ENCODE data around the gene ADGRD1.
"Not testable (repeated sequence)": the region's sequence is repeated elsewhere in the genome, so short reads cannot be mapped to it uniquely, and the experiment has no call there.

Gene ADGRD1

DNA sequence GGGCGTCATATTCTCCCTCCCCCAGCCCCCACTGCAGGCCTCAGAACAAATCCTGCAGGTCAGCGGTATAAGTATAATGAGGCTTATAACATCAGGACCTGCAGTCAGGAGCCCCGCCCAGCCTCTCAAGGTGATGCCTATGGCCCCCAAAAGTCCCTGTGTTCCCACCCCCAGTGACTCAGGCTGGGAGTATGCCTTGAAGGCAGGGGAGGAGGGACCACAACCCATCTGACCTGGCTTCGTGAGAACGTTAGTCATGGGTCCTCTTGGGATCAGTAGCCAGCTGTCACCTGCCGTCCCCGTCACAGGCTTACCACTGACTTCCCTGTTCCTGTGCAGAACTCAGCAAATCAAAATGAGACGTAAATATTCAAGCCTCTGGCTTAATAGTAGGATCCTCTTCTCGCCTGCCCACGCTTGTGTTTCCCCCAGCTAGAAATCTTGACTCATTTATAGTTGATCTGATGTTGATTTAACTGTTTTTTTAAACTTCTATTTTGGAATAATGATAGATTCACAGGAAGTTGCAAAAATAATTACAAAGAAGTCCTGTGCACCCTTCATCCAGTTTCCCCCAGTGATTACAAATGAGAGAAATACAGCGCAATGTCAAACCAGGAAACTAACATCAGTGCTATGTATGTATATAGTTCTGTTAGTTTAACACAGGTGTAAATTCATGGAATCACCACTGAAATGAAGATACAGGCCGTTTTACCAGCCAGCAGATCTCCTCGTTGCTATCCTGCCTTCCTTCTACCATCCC is 107.5 kb downstream of the ADGRD1 start:
- peak; percentile 43 for DNase-seq

DNA sequence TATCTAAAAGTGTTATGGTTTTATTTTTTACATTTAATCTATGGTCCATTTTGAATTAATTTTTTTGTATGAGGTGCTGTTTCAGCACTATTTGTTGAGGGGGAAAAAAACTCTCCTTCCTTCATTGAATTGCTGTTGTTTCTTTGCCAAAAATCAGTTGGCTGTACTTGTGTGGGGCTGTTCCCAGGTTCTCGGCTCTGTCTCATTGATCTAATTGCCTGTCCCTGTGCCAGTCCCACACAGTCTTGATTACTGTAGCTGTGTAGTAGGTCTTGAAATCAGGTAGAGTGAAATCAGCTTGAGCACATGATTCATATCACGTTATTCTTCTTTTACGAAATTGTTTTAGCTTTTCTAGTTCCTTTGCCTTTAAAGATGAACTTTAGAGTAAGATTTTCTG is 109.7 kb downstream of the ADGRD1 start:
- no peak for DNase-seq

DNA sequence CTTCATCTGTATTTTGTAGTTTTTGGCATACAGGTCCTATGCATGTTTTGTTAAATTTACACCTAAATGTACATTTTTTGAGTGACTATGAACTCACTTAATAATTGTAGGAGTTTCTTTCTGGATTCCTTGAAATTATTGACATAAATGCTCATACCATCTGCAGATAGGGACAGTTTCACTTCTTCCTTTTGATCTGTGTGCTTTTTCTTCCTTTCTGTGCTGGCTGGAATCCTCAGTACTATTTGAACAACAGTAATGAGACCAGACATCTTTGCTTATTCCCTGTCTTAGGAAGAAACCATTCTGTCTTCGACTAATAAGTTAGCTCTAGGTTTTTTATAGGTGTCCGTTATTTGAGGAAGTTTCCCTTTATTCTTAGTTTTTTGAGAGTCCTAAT is 110.3 kb downstream of the ADGRD1 start:
- peak; percentile 27 for DNase-seq

DNA sequence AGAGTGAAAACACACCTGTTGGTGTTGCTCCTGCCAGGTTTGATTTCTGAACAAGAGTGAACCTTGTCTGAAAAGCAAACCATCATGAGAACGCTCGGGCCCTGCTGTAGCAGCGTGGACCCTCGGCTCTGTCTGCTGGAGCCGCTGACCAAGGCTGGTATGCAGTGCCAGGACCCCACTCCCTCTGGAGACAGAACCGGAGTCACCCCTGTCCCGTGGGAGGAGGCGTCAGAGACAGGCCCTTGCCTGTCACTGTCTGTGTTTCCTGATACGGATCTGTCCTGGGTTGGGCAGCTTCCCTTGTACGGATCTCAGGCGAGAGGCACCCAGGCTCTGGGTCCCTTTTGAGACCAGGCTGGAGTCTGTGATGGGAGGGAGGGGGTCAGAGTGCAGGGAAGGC is 111.6 kb downstream of the ADGRD1 start:
- DNase-seq, result no peak

DNA sequence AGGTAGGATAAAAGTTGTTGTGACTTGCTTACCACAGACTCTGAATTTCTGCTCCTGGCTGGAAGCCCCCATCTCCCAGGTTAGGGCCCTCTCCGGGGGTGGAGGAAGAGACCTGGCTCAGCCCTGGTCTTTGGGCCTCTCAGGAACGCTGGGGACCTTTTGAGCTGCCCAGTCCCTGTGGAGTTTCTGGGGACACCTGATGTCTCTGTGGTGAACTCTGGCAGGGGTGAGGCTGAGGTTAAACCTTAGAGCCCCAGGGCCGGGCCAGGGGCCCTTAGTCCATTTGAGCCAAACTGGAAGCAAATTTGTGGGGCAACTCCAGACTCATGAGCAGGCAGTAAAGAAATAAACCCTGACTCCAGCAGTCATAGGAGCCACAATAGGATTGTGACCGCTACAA is 112.1 kb downstream of the ADGRD1 start:
- DNase-seq, result no peak

DNA sequence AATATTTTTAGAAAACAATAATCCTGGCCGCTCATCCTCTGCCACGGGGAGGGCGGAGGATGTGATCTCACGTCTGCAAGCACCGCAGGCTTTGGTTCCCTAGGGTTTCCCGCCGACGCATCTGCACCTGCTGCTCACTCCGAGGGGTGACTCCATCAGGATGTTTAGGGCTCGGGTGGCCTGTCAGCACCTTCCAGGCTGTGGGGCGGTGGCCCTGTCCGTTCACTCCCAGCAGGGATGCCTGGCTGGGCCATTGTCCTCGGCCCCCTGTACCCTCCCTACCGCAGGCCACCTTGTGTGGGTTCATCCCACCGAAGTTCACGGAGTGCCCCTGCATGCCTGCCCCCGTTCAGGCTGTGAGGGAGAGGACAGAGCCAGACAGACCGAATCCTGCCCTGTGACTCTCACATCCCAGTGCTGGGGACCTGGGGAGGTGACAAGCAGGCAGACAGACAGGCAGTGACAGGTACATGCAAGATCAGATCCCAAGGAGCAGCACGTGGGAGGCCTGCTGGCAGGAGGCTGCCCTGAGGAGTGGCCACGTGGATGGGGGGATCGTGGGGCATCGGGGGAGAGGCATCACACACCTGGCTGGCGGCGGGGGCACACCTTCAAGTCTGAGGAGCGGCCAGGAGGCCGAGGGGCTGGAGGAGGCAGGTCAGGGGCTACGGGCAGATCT is 112.6 kb downstream of the ADGRD1 start:
- no peak for DNase-seq

DNA sequence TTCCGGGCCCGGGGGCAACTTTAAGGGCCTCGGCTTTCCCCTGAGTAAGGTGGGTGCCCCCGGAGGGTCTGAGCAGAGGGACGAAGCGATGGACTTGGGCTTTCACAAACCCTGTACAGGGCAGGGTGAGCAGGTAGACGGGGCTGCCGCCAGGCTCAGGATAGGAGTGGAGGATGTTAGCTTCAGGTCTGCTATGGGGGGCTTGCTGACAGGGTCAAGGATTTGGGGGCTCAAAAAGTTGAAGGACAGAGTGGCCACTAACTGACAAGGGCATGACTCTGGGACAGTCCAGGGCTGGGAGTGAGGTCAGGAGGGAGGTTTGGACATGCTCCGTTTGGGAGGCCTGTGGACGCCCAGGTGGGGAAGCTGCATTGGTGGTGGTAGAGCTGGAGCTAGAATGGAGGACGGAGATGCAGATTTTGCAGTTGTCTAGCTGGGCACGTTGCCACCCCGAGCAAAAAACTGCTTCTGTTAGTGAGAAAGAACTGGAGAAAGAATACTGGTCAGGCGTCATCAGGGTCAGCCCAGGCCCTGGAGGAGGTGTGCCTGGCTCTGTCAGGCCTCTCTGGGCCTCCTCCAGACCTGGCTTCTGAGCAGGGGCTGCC is 113.3 kb downstream of the ADGRD1 start:
- no peak for DNase-seq

DNA sequence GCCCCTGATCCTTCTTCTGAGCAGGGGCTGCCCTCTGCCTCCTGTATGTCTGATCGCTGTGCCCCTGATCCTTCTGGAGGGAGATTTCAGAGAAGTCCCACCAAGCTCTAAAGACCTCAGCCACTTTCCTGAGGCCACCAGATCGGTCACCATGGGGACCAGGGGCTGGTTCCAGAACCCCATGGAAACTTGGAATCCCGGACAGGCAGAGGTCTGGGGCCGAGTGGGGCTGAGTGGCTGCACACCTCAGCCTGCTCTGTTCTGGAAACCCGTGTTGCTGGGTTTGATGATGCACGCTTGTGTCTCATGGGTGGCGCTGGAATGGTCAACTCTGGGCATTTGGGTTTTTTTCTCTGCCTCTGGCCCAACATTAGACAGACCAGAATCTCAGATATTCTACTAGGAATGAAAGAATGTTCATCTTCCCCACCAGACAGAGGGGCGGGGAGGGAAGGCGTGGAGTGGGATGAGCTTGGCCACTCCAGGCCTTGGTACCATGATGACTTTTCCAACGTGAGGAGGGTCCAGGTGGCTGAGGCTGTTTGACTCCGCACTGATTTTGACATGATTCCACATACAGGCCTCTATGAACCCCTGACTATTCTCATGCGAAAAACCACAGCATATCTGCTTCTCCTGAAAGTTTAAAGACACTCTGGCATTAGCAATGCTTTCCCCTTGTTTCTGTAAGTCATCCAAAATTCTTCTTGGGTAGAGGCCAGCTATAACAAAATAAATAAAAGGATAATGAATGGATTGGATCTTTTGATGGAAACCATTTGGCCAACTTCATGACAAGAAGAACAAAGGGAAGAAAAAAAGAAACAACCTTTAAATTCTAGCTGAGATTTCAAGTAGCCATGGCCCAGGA is 114.5 kb downstream of the ADGRD1 start:
- no peak for DNase-seq

DNA sequence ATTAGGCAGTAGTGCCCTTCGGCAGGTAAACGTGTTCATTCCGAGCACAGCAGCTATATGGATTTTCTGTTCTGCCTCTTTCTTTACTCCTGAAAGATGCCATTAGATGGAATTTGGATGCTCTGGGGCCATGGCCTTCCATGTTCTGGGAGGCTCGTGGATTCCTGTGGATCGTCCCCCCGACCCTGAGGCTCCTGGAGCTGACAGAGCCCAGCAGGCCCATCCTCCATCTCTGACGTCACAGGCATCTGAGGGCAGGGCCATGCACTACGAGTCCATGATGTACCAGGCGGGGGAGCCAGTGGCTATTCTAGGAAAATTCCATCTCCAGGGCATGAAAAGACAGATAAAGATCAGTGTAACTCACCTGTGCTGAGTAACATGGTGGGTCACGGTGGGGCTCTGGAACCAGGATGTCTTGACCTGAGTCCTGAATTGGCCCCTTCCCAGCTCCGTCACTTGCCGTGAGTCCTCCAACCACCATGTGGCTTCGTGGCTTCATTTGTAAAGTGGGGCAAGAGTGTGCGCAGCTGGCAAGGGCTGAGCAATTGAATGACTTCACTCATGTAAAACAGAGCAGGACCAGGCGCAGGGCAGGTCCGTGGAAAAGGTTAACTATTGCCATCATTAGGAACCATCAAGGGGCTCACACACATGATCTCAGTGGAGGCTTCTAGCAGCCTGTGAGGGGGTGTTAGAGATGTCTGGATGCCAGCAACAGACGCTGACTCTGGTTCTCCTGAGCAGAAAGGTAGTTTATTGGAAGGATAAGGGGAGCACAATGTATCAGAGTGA is 115.4 kb downstream of the ADGRD1 start:
- DNase-seq, result not testable (repeated sequence)

DNA sequence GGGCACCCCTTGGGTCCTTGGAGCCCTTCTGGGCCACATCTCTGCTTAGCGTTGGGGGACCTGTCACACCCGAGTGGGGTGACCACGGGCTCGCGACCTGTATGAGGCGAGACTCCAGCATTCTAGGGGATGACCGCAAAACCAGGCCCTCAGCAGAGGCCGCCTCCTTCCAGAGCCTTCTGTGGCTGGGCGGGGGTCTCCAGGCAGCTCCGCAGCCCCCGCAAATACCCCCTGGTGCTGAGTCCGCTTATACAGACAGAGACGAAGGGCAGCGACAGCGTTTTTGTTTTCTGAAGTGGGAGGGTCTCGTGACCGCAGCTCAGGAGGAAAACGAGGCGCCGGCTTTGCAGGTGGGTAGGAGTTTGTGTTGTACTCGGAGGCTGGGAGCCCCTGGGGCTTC is 116.4 kb downstream of the ADGRD1 start:
- DNase-seq, result not testable (repeated sequence)

DNA sequence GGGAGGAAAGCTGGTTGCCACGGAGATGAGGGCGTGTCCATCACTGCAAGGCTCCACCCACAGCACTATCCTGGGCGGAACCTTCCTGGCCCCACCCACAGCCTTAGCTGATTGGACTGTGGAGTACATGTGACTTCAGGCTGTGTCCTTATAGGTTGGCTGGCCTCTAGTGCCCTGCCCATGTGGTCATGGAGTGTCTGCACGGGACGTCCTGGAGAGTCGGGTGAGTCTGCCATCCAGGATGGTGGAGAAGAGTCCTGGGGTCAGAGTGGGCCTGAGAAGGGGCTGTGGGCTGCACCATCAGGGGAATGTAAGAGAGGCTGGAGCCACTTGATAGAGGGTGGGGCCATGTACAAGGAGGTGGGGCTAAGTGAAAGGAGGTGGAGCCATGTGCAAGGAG is 117.0 kb downstream of the ADGRD1 start:
- not testable (repeated sequence) for DNase-seq

DNA sequence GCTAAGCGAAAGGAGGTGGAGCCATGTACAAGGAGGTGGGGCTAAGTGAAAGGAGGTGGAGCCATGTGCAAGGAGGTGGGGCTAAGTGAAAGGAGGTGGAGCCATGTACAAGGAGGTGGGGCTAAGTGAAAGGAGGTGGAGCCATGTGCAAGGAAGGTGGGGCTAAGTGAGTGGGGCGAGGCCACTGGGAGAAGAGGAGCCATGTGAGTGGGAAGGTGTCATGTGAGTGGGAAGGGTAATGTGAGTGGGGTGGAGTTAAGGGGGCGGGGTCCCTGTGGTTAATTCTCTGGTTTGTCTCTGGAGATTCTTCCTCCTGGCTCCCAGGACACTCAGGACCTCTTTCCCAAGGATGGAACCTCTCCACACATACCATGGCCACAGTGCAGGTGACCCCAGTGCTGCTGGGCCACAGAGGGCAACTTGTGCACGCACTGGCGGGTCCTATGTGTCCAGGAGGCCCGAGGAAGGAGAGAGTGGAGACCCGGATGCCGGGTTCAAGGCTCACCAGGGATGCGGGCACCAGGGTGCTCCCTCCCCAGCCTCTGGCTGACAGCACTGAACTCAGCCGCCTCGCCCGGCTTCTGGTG is 117.6 kb downstream of the ADGRD1 start:
- not testable (repeated sequence) for DNase-seq

DNA sequence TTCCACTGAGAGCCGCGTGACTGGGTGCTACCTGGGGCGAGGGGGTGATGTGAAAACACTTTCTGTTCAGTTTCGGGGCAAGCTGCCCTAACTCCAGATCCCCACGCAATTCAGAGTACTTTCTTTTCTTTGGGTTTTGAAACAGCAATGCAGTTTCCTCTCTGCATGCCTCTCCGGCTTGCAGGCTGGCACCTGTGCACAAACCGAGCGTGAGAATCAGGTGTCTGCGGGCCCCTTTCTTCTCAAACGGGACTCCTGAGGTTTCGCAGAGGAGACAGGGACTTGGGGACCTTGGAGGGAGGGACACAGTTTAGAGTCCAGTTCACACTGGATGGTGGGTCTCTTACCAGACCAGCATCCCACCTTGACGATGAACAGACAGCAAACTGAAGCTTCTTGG is 118.2 kb downstream of the ADGRD1 start:
- DNase-seq, result not testable (repeated sequence)

DNA sequence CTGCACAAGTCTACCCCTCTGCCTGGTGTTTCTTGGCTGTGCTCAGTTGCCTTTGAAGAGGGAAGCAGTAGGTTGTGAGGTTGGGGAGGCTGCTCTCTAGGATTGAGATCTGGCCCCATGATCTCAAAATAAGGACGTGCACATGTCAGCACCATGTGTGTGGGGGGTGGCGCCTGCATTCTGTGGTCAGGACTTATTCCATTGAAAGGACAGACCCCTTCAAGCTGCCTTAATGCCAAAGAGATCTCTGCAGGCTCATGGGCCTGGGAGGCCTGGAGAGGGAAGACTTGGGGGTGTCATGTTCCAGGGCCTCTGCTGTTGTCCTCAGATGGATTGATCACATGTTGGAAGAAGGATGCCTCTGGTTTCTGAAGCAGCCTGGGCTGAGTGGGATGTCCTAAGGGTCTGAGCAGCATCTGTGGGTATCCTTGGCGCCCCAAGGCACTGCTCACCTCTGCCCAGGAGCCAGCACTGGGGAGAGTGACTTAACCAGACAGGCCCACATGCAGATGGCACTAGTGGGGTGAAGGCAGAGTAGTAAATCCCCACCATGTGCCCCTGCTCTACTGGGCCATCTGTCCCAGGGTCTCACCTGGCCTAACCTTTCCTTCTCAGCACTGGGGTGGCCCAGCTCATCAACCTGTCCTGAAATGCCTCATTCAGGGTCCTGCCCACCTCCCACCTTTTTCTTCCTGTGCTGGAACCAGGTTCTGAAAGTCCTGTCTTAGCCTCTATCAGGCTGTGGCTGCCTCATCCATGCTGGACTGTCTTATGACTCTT is 118.9 kb downstream of the ADGRD1 start:
- DNase-seq, result no peak

DNA sequence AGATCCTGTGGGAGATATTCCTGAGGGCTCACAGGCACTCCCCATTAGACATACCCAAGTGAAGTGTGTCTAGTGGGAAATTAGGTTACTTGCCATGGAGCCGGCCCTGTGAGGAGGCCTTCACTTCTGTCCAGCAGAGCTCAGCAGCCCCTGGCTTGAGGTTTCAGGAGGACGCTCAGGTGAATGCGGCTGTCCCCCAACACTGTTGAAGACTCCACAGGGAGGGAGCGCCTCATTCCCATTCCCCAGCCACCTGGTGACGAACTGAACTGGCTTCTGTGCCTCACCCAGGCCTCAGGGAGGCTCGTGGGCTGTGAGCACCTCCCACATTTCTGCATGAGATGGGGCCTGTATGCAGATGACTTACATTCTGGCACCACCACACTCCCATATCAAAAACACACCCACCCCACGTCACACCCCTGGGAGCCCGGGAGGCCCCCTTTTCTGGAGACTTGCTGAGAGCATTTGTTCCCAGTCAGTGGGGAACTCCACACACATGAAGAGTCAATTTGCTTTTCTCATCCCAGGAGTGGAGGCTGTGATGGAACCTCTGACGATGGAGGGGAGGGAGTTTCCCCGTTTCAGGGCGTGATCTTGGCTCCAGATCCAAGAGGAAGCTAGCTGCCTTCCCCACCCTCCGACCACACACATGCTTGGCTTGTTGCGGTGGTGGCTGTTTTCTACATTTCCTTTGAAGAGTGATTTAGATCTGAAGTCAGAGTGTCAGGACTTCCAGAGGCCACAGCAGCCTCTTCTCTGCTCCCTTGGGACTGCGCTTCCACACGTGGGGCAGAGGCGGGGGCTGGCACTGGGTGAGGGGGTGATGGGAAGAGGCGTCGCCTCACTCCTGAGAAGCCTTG is 120.7 kb downstream of the ADGRD1 start:
- DNase-seq, result peak; percentile 57

DNA sequence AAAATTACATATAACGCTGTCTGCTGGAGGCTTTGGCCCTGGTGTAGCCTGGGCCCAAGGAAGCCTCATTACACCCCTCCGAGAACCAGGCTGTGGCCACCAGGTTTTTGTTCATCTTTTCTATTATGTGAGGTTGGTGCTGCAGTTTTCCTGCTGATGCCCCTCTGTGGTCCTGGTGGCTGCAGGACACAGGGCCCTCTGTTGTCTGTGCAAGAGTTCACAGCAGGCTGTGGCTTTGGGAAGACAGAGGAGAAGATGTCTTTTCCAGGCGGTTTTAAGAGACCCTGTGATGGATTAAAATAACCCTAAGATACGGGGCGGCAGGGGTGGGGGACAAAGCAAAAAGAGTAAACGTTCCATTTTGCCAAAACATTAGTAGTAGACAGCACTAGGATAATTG is 121.5 kb downstream of the ADGRD1 start:
- DNase-seq, result no peak

DNA sequence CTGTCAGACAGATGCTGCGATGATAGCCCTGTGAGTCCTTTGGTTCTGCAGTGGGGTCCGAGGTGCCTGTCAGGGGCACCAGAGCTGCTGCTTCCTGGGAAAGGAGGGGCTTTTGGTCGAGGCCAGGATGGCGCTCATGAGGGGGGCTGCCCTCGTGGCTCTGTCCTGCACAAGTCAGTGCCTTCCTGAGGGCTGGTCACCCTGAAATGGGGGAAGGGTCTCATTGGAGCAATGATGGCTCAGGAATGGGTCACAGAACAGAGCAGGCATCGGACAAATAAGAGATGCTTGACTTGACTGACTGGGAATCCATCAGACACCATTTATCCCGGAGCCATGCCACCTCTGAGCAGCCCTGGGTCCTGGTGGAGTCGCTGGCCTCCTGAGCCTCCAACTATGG is 121.9 kb downstream of the ADGRD1 start:
- DNase-seq, result no peak

DNA sequence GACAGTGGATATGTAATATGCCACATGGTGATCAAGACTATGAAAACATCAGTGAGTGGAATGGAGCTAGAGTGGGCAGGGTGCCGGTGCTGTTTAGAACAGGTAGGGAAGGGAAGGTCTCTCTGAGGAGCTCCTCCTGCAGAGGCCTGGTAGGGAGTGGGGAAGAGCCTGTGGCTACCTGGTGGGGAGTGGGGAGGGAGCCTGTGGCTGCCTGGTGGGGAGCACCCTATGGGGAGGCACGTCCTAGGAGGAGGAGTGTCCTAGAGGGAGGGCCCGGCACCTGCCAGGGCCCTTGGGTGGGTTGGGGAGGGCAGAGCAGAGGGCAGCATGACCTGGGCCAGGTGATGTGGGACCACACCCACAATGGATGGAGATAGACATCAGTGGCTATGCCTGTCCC is 122.6 kb downstream of the ADGRD1 start:
- DNase-seq, result no peak

DNA sequence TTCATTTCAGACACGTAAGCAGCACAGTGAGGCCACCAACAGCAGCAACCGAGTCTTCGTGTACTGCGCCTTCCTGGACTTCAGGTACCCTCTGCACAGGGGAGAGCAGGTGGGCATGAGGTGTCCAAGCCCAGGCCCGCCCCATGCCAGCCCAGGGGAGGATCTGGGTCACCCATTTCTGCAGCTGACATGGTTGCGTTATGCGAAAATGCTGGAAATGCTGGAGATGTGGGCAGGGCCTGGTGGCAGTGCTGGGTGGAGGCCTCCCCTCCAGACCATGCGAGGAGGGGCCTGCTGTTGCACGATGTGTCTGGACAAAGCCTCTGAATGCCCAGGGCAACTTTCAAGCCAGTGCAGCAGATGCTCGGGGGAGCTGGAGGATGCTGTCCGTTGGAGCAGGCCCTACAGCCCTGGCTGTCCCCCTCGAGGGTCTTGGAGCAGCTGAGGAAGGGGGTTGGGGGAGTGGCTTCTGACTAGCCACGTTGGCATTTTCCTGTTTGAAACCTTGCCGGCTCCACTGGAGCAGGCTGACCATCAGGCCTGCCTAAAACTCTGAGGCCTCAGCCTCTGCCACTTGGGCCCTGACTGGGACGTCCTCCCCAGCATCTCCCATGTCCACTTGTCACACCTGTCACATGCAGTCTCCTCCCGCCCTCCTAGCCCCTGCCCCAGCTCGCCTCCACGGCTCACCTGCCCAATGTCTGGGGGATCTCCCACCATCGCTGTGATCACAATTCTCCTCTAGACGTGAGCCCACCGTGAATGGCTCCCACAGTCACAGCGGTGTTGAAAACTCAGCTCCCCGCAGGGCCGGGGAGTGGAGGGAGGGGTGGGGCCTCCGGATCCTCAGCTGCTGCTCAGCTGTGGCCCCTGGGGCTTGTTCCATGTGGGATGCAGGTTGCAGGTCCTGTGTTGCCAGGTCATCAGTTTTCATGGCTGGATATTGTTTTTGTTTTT is 123.4 kb downstream of the ADGRD1 start:
- DNase-seq, result no peak
